ENCODE measurements around the gene LRRC63.
"Not testable (repeated sequence)": the region's sequence is repeated elsewhere in the genome, so short reads cannot be mapped to it uniquely, and the experiment has no call there.

Gene LRRC63

DNA sequence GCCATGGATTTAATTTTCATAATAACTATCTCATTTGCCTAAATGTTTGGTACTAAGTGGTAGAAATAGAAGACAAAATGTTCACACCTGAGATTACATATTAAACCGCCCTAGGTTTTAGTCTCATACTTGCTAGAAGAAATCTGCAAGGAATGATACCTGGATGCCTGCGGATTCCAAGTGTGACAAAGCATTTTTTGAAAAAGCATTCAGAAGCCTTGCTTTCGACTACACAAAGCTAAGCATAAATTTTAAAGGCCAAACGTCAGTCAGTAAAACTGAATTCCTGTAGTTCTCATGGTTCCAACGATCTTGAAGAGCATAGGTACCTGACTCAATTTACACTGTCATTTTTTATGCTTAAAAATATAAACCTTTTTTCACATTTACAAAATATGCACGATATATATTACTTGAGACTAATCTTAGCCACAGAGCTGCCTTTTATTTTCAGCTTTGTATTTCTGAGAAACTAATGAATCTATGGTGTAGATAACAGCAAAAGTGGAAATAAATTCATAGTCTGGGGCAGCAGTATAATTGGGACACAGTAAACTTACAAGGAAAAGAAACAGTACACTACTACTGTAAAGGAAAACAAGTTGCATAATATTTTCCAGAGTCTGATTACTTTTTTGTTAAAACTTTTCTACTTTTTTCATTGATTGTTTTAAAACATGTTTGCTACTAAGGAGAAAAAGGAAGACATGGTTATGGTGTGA, 1.2 kb upstream of the LRRC63 start:
- DNase-seq (ENCODE audit: insufficient read length, low spot score) (no peak), FAIRE-seq (no peak)
- no peak for TF ChIP-seq CTCF (IDR thresholded peaks at IDR 0.05; ENCODE audit: insufficient read depth, missing control alignments)

DNA sequence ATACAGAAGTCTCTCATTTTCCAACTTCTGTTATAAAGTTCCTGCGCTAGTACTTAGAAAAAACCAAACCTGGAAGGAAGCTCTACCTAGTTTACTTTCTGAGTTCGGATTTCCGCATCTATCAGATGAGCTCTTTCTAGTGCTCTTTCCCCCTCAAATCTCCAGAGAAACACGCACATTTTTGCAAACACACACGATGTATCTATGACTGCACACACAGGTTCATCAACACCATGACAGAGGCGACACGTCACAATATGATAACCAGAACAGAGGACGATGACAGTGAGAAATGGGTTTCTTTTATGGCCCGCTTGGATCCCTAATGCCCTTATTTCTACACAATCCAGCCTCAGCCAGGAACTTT, 629 bp upstream of the LRRC63 start:
- TF ChIP-seq CTCF (IDR thresholded peaks at IDR 0.05; ENCODE audit: insufficient read depth, missing control alignments): no peak
- no peak for FAIRE-seq
- DNase-seq (ENCODE audit: insufficient read length, low spot score): no peak

- DNase-seq (ENCODE audit: insufficient read length, low spot score) (no peak), FAIRE-seq (no peak)
- TF ChIP-seq CTCF (IDR thresholded peaks at IDR 0.05; ENCODE audit: insufficient read depth, missing control alignments): no peak
Measured at GRCh38 chr13:46213242-46213641, 1.5 kb downstream of the LRRC63 start.

DNA sequence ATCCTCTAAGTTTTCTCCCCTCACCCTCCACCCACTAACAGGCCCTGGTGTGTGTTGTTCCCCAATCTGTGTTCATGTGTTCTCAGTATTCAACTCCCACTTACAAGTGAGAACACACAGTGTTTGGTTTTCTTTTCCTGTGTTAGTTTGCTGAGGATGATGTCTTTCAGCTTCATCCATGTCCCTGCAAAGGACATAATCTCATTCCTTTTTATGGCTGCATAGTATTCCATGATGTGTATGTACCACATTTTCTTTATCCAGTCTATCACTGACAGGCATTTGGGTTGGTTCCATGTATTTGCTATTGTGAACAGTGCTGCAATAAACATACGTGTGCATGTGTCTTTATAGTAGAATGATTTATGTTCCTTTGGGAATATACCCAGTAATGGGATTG, 3.0 kb downstream of the LRRC63 start:
- FAIRE-seq: not testable (repeated sequence)

GRCh38 chr13:46220234-46220633, 8.5 kb downstream of the LRRC63 start:
- DNase-seq (ENCODE audit: insufficient read length, low spot score); FAIRE-seq: not testable (repeated sequence)

More for the DNA sequence above, 3.0 kb downstream of the LRRC63 start:
- DNase-seq (ENCODE audit: insufficient read length, low spot score): not testable (repeated sequence)

DNA sequence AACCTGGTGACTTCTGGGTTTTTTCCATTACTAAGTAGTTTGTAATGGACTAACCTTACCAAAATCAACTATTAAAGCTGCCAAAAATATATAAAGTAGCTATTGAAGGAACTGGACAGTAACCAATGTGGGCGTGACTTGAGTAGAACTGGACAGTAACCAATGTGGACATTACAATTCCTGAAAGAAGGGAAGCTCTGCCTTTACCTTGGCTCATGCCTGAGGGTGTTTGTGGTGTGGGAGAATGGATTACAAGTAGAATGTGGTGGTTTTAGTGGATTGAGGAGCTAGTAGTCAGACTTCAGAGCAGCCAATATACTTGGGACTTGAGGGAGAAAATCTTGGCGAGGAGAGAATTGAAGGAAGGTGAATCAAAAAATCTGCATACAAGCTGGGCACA, 17.5 kb downstream of the LRRC63 start:
- no peak for TF ChIP-seq CTCF (IDR thresholded peaks at IDR 0.05; ENCODE audit: insufficient read depth, missing control alignments)
- FAIRE-seq: no peak
- DNase-seq (ENCODE audit: insufficient read length, low spot score): no peak

DNA sequence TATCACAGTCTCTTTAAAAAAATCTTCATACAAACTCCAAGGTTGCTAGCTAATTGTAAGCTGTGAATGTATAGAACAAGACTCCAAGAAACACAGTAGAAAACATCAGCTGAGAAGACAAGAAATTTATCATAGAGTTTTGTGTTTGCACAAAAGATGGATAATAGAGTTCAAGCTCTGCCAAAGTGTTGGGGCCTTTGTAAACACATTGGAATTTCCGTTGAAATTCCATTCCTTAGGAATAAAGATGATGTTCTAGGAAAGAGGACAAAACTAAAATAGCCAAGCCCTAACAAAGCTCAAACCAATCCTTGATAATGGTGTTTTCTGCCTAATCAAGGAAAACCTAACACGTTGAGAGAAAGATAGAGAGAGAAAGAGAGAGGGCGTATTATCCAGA, 20.6 kb downstream of the LRRC63 start:
- no peak for DNase-seq (ENCODE audit: insufficient read length, low spot score)
- no peak for TF ChIP-seq CTCF (IDR thresholded peaks at IDR 0.05; ENCODE audit: insufficient read depth, missing control alignments)
- no peak for FAIRE-seq

DNA sequence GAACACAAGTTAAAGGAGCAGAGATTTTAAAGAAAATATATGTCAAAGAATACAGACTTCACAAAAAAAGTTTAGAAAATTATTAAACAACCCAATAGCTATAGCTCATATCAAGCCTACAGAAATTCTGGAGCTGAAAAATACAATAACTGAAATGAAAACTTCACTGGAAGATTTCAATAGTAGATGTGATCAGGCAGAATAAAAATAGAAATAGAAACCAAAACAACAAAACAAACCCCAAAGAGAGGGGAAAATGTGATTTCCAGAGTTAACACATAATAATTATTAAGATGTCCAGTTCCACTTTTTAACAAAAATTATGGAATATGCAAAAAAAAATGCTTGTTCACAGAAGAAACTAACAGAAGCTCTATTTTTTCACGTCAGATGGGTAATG, 23.6 kb downstream of the LRRC63 start:
- DNase-seq (ENCODE audit: insufficient read length, low spot score) (no peak), FAIRE-seq (no peak)
- TF ChIP-seq CTCF (IDR thresholded peaks at IDR 0.05; ENCODE audit: insufficient read depth, missing control alignments): no peak
